ENCODE data around the gene PDZRN3. TPM values are rescaled to one million over a fixed set of nuclear protein-coding genes. Genes with fewer than 3 reads are reported as not detected.

PDZRN3 gene
- polyA plus RNA-seq, 2 of the 4 experiments (the other 2 are of a cell fraction): not detected

DNA sequence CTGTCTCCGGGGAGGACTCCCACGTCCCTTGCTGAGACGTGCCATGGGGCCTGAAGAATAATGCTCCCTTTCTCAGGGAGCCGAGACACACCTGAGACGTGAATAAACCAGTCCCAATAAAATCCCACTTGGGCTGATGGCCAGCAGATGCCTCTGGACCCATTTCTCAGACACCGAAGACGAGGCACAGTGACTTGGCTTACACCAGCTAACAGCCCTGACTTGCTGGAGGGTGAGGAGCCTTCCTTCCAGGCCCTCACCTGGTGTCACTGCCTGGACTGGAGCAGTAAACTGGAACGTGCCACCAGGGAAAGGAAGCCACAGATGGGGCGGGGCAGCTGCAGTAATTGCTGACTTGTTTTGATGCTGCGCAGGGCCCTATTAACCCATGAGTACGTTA is 189.7 kb downstream of the PDZRN3 start:
- no peak for TF ChIP-seq MAZ (IDR thresholded peaks at IDR 0.05; ENCODE audit: borderline replicate concordance, low read depth, low read length)
- TF ChIP-seq POLR2AphosphoS2 (conservative IDR thresholded peaks at IDR 0.05; ENCODE audit: low read length): no peak
- TF ChIP-seq EHMT2 (IDR thresholded peaks at IDR 0.05; ENCODE audit: low read depth): no peak
- no peak for TF ChIP-seq ZC3H11A (IDR thresholded peaks at IDR 0.05)
- TF ChIP-seq, protein P1, sequence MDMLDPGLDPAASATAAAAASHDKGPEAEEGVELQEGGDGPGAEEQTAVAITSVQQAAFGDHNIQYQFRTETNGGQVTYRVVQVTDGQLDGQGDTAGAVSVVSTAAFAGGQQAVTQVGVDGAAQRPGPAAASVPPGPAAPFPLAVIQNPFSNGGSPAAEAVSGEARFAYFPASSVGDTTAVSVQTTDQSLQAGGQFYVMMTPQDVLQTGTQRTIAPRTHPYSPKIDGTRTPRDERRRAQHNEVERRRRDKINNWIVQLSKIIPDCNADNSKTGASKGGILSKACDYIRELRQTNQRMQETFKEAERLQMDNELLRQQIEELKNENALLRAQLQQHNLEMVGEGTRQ (IDR thresholded peaks at IDR 0.05): no peak
- TF ChIP-seq CHD2 (IDR thresholded peaks at IDR 0.05; ENCODE audit: low read length, partially characterized antibody): no peak
- TF ChIP-seq EP300 (IDR thresholded peaks at IDR 0.05): no peak
- TF ChIP-seq MAFK (IDR thresholded peaks at IDR 0.05; ENCODE audit: partially characterized antibody): no peak
- TF ChIP-seq HEYL (CRISPR knock-in tag; IDR thresholded peaks at IDR 0.05): no peak
- no peak for TF ChIP-seq CBX8 (IDR thresholded peaks at IDR 0.05)
- Histone ChIP-seq H3K4me1 (no peaks in the 10 kb centered on the region), H3K27ac (no peak overlapping the region), H3K9me3 (no peaks in the 10 kb centered on the region), H3K4me3 (no peak overlapping the region), H3K4me2 (no peak overlapping the region)
- ChIA-PET POLR2A (no interaction called here), CTCF (interaction anchor here (2.3 kb wide), 1 partner anchor 334 kb away, joined by 7 read pairs; no protein-coding TSS in a partner anchor)
- DNase-seq (ENCODE audit: low read depth in 1 of 2, low spot score in 1 of 2) (no peak), ATAC-seq (no peak), FAIRE-seq (no peak)
- WGBS (ENCODE audit: missing lambda C conversion rate): 20% methylated on average over 8 of the region's 11 CpGs

DNA sequence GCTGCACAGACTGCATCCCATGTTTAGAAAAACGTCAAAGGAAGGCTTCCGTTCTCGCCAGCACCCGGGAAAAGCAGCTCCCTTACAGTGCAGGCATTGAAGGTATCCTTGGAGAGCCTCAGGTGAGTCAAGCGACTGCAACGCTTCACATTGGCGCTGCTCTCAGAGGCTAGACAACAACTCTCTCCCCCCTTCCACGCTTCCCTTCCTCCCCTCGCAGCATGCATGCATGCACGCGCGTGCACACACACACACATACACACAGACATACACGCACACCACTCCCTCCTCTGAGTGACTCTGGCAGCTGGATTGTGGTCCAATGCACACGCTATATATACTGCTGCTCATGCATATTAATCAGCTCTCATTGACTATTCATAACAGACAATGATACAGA is 191.1 kb downstream of the PDZRN3 start:
- TF ChIP-seq TP53 (CRISPR knock-in tag; IDR thresholded peaks at IDR 0.05) (no peak), JUN (IDR thresholded peaks at IDR 0.05) (no peak), RFX5 (IDR thresholded peaks at IDR 0.05) (no peak), CBX8 (IDR thresholded peaks at IDR 0.05) (no peak), CEBPB (IDR thresholded peaks at IDR 0.05) (no peak), HOXB13 (CRISPR knock-in tag; IDR thresholded peaks at IDR 0.05; ENCODE audit: low read depth) (no peak), SREBF2 (IDR thresholded peaks at IDR 0.05) (no peak), ZC3H11A (IDR thresholded peaks at IDR 0.05) (no peak), KDM5A (IDR thresholded peaks at IDR 0.05) (no peak), POLR2A (IDR thresholded peaks at IDR 0.05; ENCODE audit: low read length) (no peak), MYC (IDR thresholded peaks at IDR 0.05; ENCODE audit: borderline replicate concordance, low read length) (no peak), PHF8 (IDR thresholded peaks at IDR 0.05; ENCODE audit: borderline replicate concordance, low read depth) (no peak), FOSL2 (IDR thresholded peaks at IDR 0.05) (no peak), FOSL2 (CRISPR knock-in tag; IDR thresholded peaks at IDR 0.05) (no peak), MAZ (IDR thresholded peaks at IDR 0.05; ENCODE audit: borderline replicate concordance, low read depth, low read length) (no peak), HOXA7 (CRISPR knock-in tag; IDR thresholded peaks at IDR 0.05) (no peak)
- TF ChIP-seq, protein P2, sequence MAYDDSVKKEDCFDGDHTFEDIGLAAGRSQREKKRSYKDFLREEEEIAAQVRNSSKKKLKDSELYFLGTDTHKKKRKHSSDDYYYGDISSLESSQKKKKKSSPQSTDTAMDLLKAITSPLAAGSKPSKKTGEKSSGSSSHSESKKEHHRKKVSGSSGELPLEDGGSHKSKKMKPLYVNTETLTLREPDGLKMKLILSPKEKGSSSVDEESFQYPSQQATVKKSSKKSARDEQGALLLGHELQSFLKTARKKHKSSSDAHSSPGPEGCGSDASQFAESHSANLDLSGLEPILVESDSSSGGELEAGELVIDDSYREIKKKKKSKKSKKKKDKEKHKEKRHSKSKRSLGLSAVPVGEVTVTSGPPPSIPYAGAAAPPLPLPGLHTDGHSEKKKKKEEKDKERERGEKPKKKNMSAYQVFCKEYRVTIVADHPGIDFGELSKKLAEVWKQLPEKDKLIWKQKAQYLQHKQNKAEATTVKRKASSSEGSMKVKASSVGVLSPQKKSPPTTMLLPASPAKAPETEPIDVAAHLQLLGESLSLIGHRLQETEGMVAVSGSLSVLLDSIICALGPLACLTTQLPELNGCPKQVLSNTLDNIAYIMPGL (CRISPR knock-in tag; IDR thresholded peaks at IDR 0.05; ENCODE audit: borderline replicate concordance): no peak
- TF ChIP-seq, protein P3, sequence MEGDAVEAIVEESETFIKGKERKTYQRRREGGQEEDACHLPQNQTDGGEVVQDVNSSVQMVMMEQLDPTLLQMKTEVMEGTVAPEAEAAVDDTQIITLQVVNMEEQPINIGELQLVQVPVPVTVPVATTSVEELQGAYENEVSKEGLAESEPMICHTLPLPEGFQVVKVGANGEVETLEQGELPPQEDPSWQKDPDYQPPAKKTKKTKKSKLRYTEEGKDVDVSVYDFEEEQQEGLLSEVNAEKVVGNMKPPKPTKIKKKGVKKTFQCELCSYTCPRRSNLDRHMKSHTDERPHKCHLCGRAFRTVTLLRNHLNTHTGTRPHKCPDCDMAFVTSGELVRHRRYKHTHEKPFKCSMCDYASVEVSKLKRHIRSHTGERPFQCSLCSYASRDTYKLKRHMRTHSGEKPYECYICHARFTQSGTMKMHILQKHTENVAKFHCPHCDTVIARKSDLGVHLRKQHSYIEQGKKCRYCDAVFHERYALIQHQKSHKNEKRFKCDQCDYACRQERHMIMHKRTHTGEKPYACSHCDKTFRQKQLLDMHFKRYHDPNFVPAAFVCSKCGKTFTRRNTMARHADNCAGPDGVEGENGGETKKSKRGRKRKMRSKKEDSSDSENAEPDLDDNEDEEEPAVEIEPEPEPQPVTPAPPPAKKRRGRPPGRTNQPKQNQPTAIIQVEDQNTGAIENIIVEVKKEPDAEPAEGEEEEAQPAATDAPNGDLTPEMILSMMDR (IDR thresholded peaks at IDR 0.05): no peak
- TF ChIP-seq, protein P4, sequence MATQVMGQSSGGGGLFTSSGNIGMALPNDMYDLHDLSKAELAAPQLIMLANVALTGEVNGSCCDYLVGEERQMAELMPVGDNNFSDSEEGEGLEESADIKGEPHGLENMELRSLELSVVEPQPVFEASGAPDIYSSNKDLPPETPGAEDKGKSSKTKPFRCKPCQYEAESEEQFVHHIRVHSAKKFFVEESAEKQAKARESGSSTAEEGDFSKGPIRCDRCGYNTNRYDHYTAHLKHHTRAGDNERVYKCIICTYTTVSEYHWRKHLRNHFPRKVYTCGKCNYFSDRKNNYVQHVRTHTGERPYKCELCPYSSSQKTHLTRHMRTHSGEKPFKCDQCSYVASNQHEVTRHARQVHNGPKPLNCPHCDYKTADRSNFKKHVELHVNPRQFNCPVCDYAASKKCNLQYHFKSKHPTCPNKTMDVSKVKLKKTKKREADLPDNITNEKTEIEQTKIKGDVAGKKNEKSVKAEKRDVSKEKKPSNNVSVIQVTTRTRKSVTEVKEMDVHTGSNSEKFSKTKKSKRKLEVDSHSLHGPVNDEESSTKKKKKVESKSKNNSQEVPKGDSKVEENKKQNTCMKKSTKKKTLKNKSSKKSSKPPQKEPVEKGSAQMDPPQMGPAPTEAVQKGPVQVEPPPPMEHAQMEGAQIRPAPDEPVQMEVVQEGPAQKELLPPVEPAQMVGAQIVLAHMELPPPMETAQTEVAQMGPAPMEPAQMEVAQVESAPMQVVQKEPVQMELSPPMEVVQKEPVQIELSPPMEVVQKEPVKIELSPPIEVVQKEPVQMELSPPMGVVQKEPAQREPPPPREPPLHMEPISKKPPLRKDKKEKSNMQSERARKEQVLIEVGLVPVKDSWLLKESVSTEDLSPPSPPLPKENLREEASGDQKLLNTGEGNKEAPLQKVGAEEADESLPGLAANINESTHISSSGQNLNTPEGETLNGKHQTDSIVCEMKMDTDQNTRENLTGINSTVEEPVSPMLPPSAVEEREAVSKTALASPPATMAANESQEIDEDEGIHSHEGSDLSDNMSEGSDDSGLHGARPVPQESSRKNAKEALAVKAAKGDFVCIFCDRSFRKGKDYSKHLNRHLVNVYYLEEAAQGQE (IDR thresholded peaks at IDR 0.05): no peak
- TF ChIP-seq, protein P5, sequence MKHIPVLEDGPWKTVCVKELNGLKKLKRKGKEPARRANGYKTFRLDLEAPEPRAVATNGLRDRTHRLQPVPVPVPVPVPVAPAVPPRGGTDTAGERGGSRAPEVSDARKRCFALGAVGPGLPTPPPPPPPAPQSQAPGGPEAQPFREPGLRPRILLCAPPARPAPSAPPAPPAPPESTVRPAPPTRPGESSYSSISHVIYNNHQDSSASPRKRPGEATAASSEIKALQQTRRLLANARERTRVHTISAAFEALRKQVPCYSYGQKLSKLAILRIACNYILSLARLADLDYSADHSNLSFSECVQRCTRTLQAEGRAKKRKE (CRISPR knock-in tag; IDR thresholded peaks at IDR 0.05; ENCODE audit: low read depth): no peak
- ChIA-PET POLR2A (no interaction called here), CTCF (interaction anchor here (0.6 to 2.3 kb wide), 4 partner anchors 12 to 333 kb away, joined by 3 to 7 read pairs (median 4); no protein-coding TSS in a partner anchor)
- Histone ChIP-seq H3K4me3 (no peak overlapping the region), H3K4me2 (no peak overlapping the region), H3K9me3 (no peaks in the 10 kb centered on the region), H3K4me1 (no peaks in the 10 kb centered on the region), H3K27ac (no peak overlapping the region)
- no peak for ATAC-seq
- FAIRE-seq: no peak
- WGBS (ENCODE audit: missing lambda C conversion rate): 15% methylated on average over 14 of the region's 14 CpGs
- no peak for DNase-seq (ENCODE audit: low read depth in 1 of 2, low spot score in 1 of 2)
